ENCODE data around the gene MON1A. TPM values are rescaled to one million over a fixed set of nuclear protein-coding genes. Genes with fewer than 3 reads are reported as not detected.

MON1A gene
- total and polyA plus RNA-seq, 2 of the 8 experiments (the other 6 are each of a cell fraction or from before 2014, with no cell fraction given) = 10.3 to 14.1 TPM

- Histone ChIP-seq H3K14ac (ENCODE audit: insufficient read length) (no peak overlapping the region), H3K4me3 (ENCODE audit: extremely low read depth in 1 of 4, insufficient read depth in 2 of 4, low read depth in 3 of 4, low read length in 4 of 4) (peak overlapping the region; percentile 64 to 74 (median 68)), H3K79me2 (ENCODE audit: control insufficient read depth in 1 of 2, insufficient read depth in 2 of 2, low read length in 2 of 2) (peaks cover 3 to 48% of the 10 kb centered on the region in 2 experiments; a peak in 3 of 4 replicates), H3K27ac (ENCODE audit: low read depth, low read length) (no peak overlapping the region; the same call in 1 of the 2 replicates), H2AK5ac (ENCODE audit: low read depth, low read length) (peak overlapping the region; percentile 47; the same call in 1 of the 2 replicates), H3K9ac (replicated peaks in 1 of 4; ENCODE audit: extremely low read depth in 1 of 4, low read depth in 3 of 4, low read length in 3 of 4) (peak overlapping the region in 2 of 4 experiments; percentile 25 to 63; a peak in 5 of 7 replicates), H3K79me1 (ENCODE audit: low read depth, low read length) (peaks cover 22% of the 10 kb centered on the region), H3K4me2 (ENCODE audit: insufficient read depth in 1 of 2, low read depth in 2 of 2, low read length in 2 of 2) (peak overlapping the region; percentile 94), H4K91ac (replicated peaks; ENCODE audit: insufficient read length, low read length) (peak overlapping the region; percentile 98), H3K9me3 (ENCODE audit: insufficient read depth in 2 of 2, low read depth in 1 of 2, low read length in 1 of 2) (no peaks in the 10 kb centered on the region), H3K18ac (ENCODE audit: extremely low read depth, low read length) (peak overlapping the region; percentile 34; the same call in 1 of the 2 replicates), H3K27me3 (replicated peaks in 1 of 4; ENCODE audit: control insufficient read depth in 3 of 4, extremely low read depth in 1 of 4, insufficient read depth in 3 of 4, low read length in 3 of 4) (peaks cover 0 to 5% (median 3%) of the 10 kb centered on the region in 4 experiments; a peak in 2 of 7 replicates), H3K23me2 (ENCODE audit: low read depth, low read length) (peaks cover 13% of the 10 kb centered on the region; the same call in 1 of the 2 replicates), H2BK120ac (replicated peaks; ENCODE audit: low read depth, low read length) (no peak overlapping the region), H4K20me1 (replicated peaks in 1 of 2; ENCODE audit: control insufficient read depth in 1 of 2, insufficient read depth in 2 of 2, low read length in 2 of 2) (peaks cover 12 to 19% of the 10 kb centered on the region in 2 experiments), H2AFZ (ENCODE audit: low read length) (no peak overlapping the region), H3K4me1 (replicated peaks in 1 of 4; ENCODE audit: control insufficient read depth in 3 of 4, insufficient read depth in 4 of 4, low read length in 3 of 4) (peaks cover 11 to 47% (median 32%) of the 10 kb centered on the region in 4 experiments), H3K4ac (replicated peaks; ENCODE audit: insufficient read length, low read depth, low read length) (peak overlapping the region; percentile 95), H2BK20ac (ENCODE audit: low read length) (peak overlapping the region; percentile 23; the same call in 1 of the 2 replicates), H2BK15ac (ENCODE audit: low read length) (peak overlapping the region; percentile 81; the same call in 1 of the 2 replicates), H4K5ac (ENCODE audit: insufficient read length, low read depth, low read length) (peak overlapping the region; percentile 57), H3K56ac (replicated peaks; ENCODE audit: insufficient read length, low read depth, low read length) (peak overlapping the region; percentile 75), H2BK5ac (ENCODE audit: low read depth, low read length) (peak overlapping the region; percentile 95; the same call in 1 of the 2 replicates), H3K23ac (ENCODE audit: insufficient read length) (no peak overlapping the region), H3K36me3 (ENCODE audit: control insufficient read depth in 2 of 4, insufficient read depth in 4 of 4, low read length in 3 of 4) (no peaks in the 10 kb centered on the region), H2BK12ac (ENCODE audit: low read depth, low read length) (peak overlapping the region; percentile 22; the same call in 1 of the 2 replicates), H4K8ac (ENCODE audit: extremely low read depth, insufficient read depth, low read length) (0 out of 2 replicates have a peak overlapping the region, but pooled peaks have one; percentile 83)
- DNase-seq (ENCODE audit: low read depth in 1 of 2, low spot score in 2 of 2) = peak in 1 of 2 experiments; percentile 76
- ChIA-PET POLR2A (ENCODE audit: partially characterized antibody) (interaction anchor here (0.8 to 14.0 kb wide), 9 partner anchors 12 to 83 kb away, joined by 3 to 149 read pairs (median 3); partner anchors contain the start of genes IP6K1, MST1R and TRAIP), CTCF (ENCODE audit: partially characterized antibody) (interaction anchor here (0.6 to 11.7 kb wide), 7 partner anchors 12 to 134 kb away, joined by 3 to 89 read pairs (median 17); partner anchors contain the start of gene TRAIP)
- no peak for FAIRE-seq
- 4% methylated on average over 11 of the region's 23 CpGs; no CpG with 5 or more reads in 1 of the 2 experiments for WGBS, 2 experiments (ENCODE audit: extremely low coverage in 1 of 2, insufficient coverage in 1 of 2, insufficient read length in 1 of 2, insufficient replicate concordance in 2 of 2, low coverage in 1 of 2, low lambda C conversion rate in 2 of 2, missing lambda C conversion rate in 1 of 2)
- TF ChIP-seq EGR1 (IDR thresholded peaks at IDR 0.05; ENCODE audit: borderline replicate concordance, low read depth, low read length) (no peak), MAFK (IDR thresholded peaks at IDR 0.05; ENCODE audit: low read depth, low read length) (no peak), MAX (IDR thresholded peaks at IDR 0.05) (peak; percentile 96), SUZ12 (IDR thresholded peaks at IDR 0.05; ENCODE audit: low read length) (no peak), JUN (IDR thresholded peaks at IDR 0.05; ENCODE audit: low read depth, low read length) (no peak)
These were observed 60.6 kb downstream of the MON1A start for GRCh38 chr3:49868862-49869466.
